ENCODE results near the gene AURKAIP1. TPM values are rescaled to one million over a fixed set of nuclear protein-coding genes. Genes with fewer than 3 reads are reported as not detected.
"Not testable (repeated sequence)": the region's sequence is repeated elsewhere in the genome, so short reads cannot be mapped to it uniquely, and the experiment has no call there.

AURKAIP1 gene
- total RNA-seq, 1 donor from 2014 or later: 135 TPM

DNA sequence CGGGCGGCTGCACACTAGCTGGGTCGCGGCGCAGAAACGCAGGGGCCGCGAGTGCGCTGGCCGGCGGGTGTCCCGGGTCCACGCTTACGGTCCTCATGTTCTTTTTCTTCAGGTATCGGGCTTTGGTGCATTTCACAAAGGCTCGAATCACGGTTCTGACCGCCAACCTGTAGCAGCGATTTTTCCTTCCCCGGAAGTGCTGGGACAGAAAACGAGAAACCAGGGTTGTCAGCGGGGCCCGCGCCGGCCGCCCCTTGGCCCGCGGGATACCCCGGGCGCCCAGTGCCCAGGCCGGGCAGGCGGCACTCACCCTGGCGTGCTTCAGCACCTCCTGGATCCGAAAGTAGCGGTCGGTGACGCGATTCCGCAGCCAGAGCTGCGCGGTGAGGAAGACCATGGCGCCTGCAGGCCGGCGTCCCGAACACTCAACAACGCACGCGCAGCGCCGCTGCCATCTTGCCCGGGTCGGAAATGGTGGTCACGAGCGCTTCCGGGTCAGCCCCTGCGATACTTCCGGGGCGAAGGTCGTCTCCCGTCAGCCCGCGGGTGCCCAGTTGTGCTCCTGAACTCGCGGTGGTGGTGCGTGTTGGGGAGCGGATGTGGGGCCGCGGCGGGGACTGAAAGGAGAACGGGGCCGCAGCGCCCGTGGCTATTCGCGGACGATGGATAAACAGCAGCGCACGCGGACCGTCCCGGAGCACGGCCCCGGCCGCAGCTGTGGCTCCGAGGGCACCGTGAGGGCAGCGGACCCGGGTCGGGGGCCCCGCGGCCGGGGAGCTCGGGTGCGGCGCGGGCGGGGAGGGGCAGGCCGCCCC, 32.0 kb upstream of the AURKAIP1 start, which contains the start of gene MRPL20:
TSS of gene MRPL20 (minus strand) at position 473 of the 815 bp plus-strand sequence. CDS start at position 397, 76 bp downstream.
- peak; percentile 96 for DNase-seq (ENCODE audit: low spot score)

- DNase-seq (ENCODE audit: low spot score): no peak
Measured at GRCh38 chr1:1406101-1406820, 31.3 kb upstream of the AURKAIP1 start.

GRCh38 chr1:1403653-1404052, 28.6 kb upstream of the AURKAIP1 start:
- no peak for DNase-seq (ENCODE audit: low spot score)

DNA sequence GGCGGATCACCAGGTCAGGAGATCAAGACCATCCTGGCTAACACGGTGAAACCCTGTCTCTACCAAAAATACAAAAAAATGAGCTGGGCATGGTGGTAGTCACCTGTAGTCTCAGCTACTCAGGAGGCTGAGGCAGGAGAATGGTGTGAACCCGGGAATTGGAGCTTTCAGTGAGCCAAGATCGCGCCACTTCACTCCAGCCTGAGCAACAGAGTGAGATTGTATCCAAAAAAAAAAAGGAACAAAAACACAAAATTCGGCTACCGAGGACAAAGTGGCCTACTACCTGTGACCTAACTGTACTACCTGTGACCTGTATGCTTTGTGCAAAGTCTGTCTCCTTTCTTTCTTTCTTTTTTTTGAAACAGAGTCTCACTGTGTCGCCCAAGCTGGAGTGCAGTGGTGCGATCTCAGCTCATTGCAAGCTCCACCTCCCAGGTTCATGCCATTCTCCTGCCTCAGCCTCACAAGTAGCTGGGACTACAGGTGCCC, 27.9 kb upstream of the AURKAIP1 start:
- DNase-seq (ENCODE audit: low spot score): not testable (repeated sequence)

- DNase-seq (ENCODE audit: low spot score): no peak
Measured at GRCh38 chr1:1402072-1402900, 27.3 kb upstream of the AURKAIP1 start.

DNA sequence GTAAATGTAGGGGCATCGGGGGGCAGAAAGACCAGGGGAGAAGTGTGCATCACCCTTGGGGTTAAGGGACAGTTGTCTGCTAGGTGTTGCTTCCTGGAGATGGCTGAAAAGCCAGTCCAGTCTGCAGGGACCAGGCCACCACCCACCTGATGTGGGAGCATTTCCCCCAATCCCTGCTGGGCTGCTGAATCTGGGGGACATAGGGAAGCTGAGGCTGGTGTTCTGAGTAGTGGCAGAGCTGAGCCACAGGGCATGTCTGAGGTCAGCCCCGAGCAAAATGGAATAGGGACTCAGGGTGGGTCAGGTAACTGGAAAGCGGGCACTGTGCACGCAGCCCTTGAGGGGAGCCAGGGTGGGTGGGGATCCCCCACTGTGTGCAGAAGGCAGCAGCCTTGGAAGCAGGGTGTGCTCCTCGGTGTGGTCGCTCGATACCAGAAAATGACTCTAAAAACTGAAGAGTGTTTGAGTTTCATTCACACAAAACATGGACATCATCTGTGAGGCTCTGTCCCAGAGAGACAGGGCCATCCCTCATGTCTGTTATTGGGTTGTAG, 26.5 kb upstream of the AURKAIP1 start:
- no peak for DNase-seq (ENCODE audit: low spot score)

DNA sequence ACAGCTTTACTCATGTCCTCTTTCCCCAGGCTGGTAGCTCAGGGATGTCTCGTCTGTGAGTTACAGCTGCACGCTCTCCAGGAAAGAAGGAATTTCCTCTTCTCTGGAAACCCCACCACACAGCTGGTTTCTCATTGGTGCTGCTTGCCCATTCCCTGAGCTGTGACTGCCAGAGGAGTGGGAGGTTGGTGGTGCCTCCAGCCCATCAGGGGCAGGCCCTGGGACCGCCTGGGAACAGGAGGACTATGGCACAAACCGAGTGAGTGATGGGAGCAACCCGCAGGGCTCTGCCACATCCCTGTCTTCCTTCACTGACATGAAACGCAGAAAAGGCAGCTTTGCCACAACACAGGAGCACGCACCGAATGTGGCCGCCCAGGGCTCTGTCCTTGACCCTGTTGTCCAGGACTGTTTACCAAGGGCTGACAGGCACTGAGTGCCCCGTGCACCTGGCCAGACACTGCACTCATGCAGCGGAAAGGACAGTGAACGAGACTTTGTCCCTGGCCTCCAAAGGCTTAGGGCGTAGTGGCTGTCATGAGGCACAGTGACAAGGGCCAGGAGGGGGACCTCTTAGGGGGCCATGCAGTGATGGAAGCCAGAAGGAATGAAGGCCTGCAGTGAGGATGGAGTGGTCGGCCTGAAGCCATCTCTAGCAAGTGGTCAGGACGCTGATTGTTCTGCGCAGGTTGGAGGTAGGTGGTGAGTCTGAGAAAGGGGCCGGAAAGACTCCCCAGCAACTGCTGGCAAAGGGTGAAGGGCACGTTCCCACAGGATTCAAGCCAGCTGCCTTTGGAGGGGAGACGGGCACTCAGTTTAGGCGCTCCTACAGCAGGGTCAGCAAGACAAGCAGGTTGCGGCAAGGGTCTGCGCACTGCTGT, 25.8 kb upstream of the AURKAIP1 start:
- no peak for DNase-seq (ENCODE audit: low spot score)

DNA sequence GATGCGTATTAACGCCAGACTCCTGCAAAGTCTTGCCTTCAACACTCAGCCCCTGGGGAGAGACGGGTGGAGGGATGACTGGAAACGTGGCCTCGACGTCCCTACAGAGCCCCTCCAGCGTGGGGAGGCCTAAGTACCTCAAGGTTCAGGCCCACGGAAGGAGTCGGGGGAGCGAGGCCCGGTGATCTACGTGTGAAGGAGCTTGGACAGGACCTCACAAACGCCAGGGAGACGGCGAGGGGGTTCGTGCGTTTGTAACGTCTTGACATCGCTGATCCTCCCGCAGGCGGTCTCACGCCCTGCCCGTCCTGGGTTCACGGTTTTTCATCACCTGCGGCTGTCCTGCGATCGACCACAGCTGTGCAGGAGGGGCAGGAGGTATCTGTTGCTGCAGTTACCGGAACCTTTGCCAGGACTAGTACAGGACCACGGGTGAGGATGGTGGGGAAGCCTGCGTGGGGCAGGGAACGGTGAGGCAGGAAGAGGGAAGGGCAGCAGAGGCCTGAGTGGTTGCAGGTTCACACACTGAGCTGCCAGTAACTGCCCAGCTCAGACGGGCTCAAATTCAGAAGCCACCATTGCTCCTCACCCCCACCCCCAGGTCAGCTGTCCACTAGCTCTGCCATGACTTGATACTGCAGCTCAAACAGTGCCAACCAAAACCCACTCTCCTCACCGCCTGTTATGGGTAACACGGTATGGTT, 25.0 kb upstream of the AURKAIP1 start:
- DNase-seq (ENCODE audit: low spot score): no peak

- DNase-seq (ENCODE audit: low spot score): peak; percentile 99
Measured at GRCh38 chr1:1399187-1399871, 24.3 kb upstream of the AURKAIP1 start, which contains the start of gene CCNL2. Gene CCNL2, minus strand, starts transcription at chr1:1399335. Its CDS starts 29 bp downstream, at chr1:1399306.

DNA sequence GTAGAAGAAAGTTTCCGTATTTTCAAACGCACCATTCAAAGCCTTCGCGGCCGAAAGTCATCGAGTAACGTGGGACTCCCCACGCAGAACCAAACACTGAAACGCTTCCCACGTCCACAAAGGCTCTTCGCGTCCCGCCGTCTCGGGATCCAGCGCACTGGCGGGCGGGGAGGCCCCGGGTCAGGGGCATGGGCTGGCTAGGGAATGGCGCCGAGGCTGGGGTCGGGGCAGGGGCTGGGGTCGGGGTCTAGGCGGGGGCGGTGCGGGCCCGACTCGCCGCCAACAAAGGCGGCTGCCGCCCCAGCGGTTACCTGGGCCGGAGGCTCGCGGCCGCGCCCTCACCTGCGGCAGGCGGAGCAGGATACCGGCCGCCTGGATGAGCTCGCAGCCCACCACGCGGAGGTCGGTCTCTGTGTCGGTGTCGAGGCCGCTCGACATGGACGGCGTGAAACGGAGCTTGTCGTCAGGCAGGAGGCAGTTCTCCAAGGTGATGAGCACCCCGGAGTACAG, 23.7 kb upstream of the AURKAIP1 start:
- DNase-seq (ENCODE audit: low spot score): no peak

DNA sequence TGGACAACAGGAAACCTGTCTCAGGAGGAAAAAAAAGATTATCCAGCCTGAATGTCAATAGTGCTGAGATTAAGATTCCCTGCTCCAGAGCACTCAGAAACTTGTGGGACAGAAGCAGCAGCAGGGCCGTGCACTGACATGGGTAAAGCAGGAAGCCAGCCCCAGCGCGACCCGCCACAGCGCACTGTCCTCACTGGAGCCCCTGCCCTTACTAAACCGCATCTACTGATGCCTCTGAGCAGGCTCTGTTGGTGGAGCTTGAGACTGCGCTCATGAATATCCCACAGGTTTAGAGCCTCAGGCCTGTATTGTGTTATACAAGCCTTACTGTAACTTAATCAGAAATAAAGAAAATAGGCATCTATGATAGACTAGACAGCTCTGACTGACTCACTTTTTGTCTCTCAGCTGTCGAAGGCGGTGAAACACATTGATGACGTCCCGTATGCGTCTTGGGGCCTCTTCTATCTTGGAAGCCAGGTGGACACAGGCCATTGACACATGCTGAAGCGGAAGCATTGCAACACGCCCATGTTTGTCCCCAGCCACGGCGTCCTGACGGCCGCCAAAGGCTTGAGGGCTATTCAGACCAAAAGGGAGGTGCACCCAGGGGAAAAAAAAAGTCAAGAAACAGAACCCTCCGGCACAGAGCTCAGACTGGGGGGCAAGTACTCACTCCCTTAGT, 23.0 kb upstream of the AURKAIP1 start:
- DNase-seq (ENCODE audit: low spot score): no peak

GRCh38 chr1:1395166-1395565, 20.2 kb upstream of the AURKAIP1 start:
- no peak for DNase-seq (ENCODE audit: low spot score)

GRCh38 chr1:1394116-1394515, 19.1 kb upstream of the AURKAIP1 start:
- DNase-seq (ENCODE audit: low spot score): no peak

DNA sequence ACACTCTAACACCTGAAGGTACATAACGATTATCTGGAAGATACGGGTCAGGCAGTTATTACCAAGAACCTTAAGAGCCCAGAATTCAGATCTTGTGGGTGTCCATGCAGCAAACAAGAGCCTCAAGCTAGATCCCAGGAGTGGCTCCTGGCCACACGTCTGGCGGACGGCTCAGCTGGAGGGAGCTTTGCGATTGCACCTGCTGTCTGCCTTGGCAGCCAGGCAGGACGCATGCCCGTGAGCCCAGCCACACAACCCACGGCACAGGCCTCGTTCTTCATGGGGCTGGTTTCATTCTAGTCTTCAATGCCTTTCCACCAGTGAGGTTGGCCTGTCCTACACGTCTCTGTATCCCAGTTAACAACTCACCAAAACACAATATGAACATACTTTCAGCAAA, 18.4 kb upstream of the AURKAIP1 start:
- no peak for DNase-seq (ENCODE audit: low spot score)

DNA sequence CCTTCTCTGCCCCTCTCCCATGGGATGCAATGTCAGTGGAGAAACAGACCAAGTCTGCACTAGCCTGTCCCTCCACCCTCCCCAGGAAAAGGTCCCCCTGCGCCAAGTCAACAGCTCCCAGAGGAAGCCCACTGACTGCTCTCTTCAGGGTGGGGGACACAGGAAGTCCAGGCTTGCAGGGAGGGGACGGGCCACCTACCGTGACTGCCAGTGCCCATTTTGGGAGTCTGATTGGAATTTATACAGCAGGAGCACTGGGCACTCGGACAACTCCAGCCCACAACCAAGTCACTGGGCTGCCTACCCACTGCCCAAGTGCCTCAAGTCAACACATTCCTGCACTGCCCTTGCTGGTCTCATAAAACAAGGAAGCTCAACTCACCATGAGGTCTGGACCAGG, 18.0 kb upstream of the AURKAIP1 start:
- DNase-seq (ENCODE audit: low spot score): no peak

DNA sequence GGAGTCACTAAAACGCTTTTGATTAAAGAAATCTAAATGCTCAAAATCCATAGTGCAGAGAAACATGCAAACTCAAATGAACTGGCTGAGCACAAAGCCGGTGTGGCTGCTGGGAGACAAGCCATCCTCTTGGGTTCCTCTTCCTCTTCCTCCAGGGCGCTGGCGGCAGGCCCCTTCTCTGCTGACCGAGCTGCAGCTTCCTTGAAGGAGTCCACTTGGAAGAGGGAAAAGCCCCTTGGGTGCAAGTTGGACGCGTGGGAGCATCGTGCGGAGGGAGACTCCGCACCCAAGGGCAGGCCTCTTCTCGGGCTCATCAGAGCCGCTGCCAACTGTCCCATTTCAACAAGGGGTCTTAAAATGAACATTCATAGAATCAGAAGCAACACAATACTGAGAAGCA, 16.2 kb upstream of the AURKAIP1 start:
- no peak for DNase-seq (ENCODE audit: low spot score)

GRCh38 chr1:1390675-1391074, 15.7 kb upstream of the AURKAIP1 start:
- DNase-seq (ENCODE audit: low spot score): no peak

DNA sequence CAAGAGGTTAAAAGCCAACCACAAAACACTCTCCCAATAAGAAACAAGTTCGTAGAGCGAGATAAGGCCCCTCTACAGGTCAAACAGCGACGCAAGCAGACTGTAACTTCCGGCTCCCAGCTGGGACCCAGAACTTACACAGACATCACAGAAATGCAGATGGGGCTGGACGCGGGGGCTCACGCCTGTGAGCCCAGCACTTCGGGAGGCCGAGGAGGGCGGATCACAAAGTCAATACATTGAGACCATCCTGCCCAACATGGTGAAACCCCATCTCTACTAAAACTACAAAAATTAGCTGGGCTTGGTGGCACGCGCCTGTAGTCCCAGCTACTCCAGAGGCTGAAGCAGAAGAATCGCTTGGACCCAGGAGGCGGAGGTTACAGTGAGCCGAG, 13.1 kb upstream of the AURKAIP1 start:
- no peak for DNase-seq (ENCODE audit: low spot score)
